K562 (cell line): ENCODE results near the gene ATP2B1. TPM values are rescaled to one million over a fixed set of nuclear protein-coding genes. Genes with fewer than 3 reads are reported as not detected.

Experiments
- ATAC-seq: fragments of 200-7000 bp; cut with Tn5 transposase; 3 replicates; pipeline ENCODE4 v1.9.1; 2020; ENCODE audit warnings: moderate library complexity
- BruUV-seq: library from RNA; stranded (reverse); fragments of 400-500 nt; replicated peaks from 2 replicates; lab custom pipeline; 2021; lab: Mats Ljungman, UMichigan
- CTCF ChIA-PET: fragments of 300-600 bp; formaldehyde crosslinking; extraction: SDS; loops from one replicate; lab custom pipeline; 2021; ENCODE audit warnings: low intra/inter-chr PET ratio; lab: Yijun Ruan, JAX
- POLR2A ChIA-PET: fragments of 300-600, 350-650 bp; sonication (Branson Sonifier 250); formaldehyde crosslinking; extraction: SDS; loops from one replicate; lab custom pipeline; 2021; ENCODE audit warnings: antibody characterized with exemption, inconsistent platforms; lab: Yijun Ruan, JAX
- DNase-seq, 4 experiments: peaks; one replicate each; pipeline versions ENCODE4 v3.0.0 to v3.0.0-alpha.2; 2011 to 2018; ENCODE audit warnings: low spot score in 3 of 4, mixed read lengths in 3 of 4; ENCODE audit errors: extremely low read depth in 1 of 4
- FAIRE-seq: peaks from 2 replicates; lab custom pipeline; 2011; peaks lifted over from hg19 to GRCh38; lab: Jason Lieb, UNC
- H2AFZ ChIP-seq: 2 replicates; pipeline ENCODE4 v1.6.0; 2011; ENCODE audit warnings: low read depth, low read length, control low read depth, inconsistent platforms
- H3K27ac ChIP-seq: fragments of 200-600 bp; 3 replicates; pipeline ENCODE4 v1.8.0; 2011; ENCODE audit warnings: low read depth, mild to moderate bottlenecking, control low read depth, inconsistent platforms, low read length, moderate library complexity, mixed read lengths; ENCODE audit errors: extremely low read depth
- H3K27me3 ChIP-seq, 2 experiments: fragments of 300-600 bp in 1 of 2; 2 replicates in 1 of 2; 3 replicates in 1 of 2; pipeline versions ENCODE4 v1.6.0 to v1.8.0; 2011; ENCODE audit warnings: inconsistent platforms in 2 of 2, low read length in 2 of 2, mild to moderate bottlenecking in 1 of 2, mixed read lengths in 1 of 2, moderate library complexity in 1 of 2; ENCODE audit not compliant: control insufficient read depth in 2 of 2, insufficient read depth in 2 of 2
- H3K36me3 ChIP-seq: fragments of 300-600 bp; 3 replicates; pipeline ENCODE4 v1.8.0; 2011; ENCODE audit warnings: mild to moderate bottlenecking, low read length, inconsistent platforms; ENCODE audit not compliant: control insufficient read depth, insufficient read depth
- H3K4me1 ChIP-seq, 2 experiments: fragments of 200-600 bp in 1 of 2; replicated peaks in 1 of 2; 2 replicates in 1 of 2; 3 replicates in 1 of 2; pipeline versions ENCODE4 v1.5.1 to v1.8.0; 2011; ENCODE audit warnings: inconsistent platforms in 2 of 2, low read length in 2 of 2, mild to moderate bottlenecking in 1 of 2, mixed read lengths in 1 of 2, moderate library complexity in 1 of 2; ENCODE audit not compliant: control insufficient read depth in 2 of 2, insufficient read depth in 2 of 2
- H3K4me2 ChIP-seq: 2 replicates; pipeline ENCODE4 v1.6.1; 2011; ENCODE audit warnings: low read length, control low read depth, inconsistent platforms, mixed read lengths; ENCODE audit not compliant: insufficient read depth
- H3K4me3 ChIP-seq: fragments of 200-600 bp; sonication (generic), shearing (Covaris generic); 2 replicates; pipeline ENCODE4 v1.5.1; 2016; ENCODE audit warnings: control low read depth, inconsistent platforms
- H3K79me2 ChIP-seq: fragments of 200-600 bp; 3 replicates; pipeline ENCODE4 v1.8.0; 2011; ENCODE audit warnings: low read length, inconsistent platforms; ENCODE audit not compliant: control insufficient read depth, insufficient read depth
- H3K9ac ChIP-seq, 2 experiments: 2 replicates each; pipeline versions ENCODE4 v1.6.0 to v1.6.1; 2011; ENCODE audit warnings: low read depth in 2 of 2, low read length in 2 of 2, control low read depth in 1 of 2, inconsistent platforms in 1 of 2, mild to moderate bottlenecking in 1 of 2, mixed read lengths in 1 of 2; ENCODE audit not compliant: insufficient read depth in 1 of 2
- H3K9me1 ChIP-seq: one replicate; pipeline ENCODE4 v1.6.0; 2011; ENCODE audit warnings: inconsistent platforms, mild to moderate bottlenecking, low read length, moderate library complexity; ENCODE audit not compliant: control insufficient read depth, insufficient read depth
- H3K9me3 ChIP-seq: replicated peaks from 2 replicates; pipeline ENCODE4 v1.5.1; 2011; ENCODE audit warnings: low read depth, low read length, inconsistent platforms; ENCODE audit not compliant: control insufficient read depth, insufficient read depth
- H4K20me1 ChIP-seq: replicated peaks from 2 replicates; pipeline ENCODE4 v1.6.1; 2011; ENCODE audit warnings: low read length, inconsistent platforms, mixed read lengths; ENCODE audit not compliant: control insufficient read depth, insufficient read depth
- ERF ChIP-seq: fragments of 450-650 bp; formaldehyde crosslinking; IDR thresholded peaks from 2 replicates; pipeline ENCODE4 v1.4.0; 2020; ENCODE audit warnings: mild to moderate bottlenecking, mixed read lengths
- KDM1A ChIP-seq, 2 experiments: fragments of 450-650 bp; IDR thresholded peaks; 2 replicates each; pipeline ENCODE4 v1.6.1; 2016; ENCODE audit warnings: mild to moderate bottlenecking in 2 of 2
- WGBS: fragments of 100-300 bp; shearing (Covaris generic); methylation state at CpG from one replicate; pipeline ENCODE4 v1.1.6; 2016; ENCODE audit warnings: low coverage, mixed read lengths; ENCODE audit not compliant: insufficient coverage; ENCODE audit errors: missing lambda C conversion rate; 5-methylcytosine and 5-hydroxymethylcytosine counted together
- in situ Hi-C: fragments of 300-500 bp; cut with MboI; formaldehyde crosslinking; loops from 4 replicates; pipeline ENCODE4 v1.15.0; 2018; ENCODE audit warnings: inconsistent platforms, mixed read lengths
- intact Hi-C: fragments of 100-400 bp; cut with micrococcal nuclease; formaldehyde crosslinking; loops from 2 replicates; pipeline ENCODE4 v1.14.2; 2022
- polyA plus RNA-seq, 8 experiments: library from polyadenylated mRNA; depleted of rRNA in 4 of 8; stranded (reverse) in 5 of 8; unstranded in 3 of 8; fragments of >200 nt; fragmentation: Nextera tagmentation in 2 of 8; fragmentation: Illumina TruSeq in 1 of 8; extraction: Ambion mirVana in 2 of 8; extraction: Trizol in 1 of 8; gene quantifications; 2 replicates each; pipeline versions ENCODE4 v1.2.1 to v1.2.3, GENCODE V29; 2011 to 2014; ENCODE audit warnings: inconsistent platforms in 1 of 8, missing spikeins in 1 of 8
- total RNA-seq, 7 experiments: library from RNA; depleted of rRNA in 6 of 7; stranded (reverse); fragments of >200 nt in 6 of 7; fragmentation: Illumina TruSeq in 2 of 7; extraction: Trizol in 2 of 7; gene quantifications; 2 replicates each; pipeline versions ENCODE4 v1.2.1 to v1.2.3, GENCODE V29; 2011 to 2021; ENCODE audit warnings: low replicate concordance in 1 of 7
- TF ChIP-seq, protein P1 (sequence below): fragments of 450-650 bp; IDR thresholded peaks from 2 replicates; pipeline ENCODE4 v1.6.1; 2018; ENCODE audit warnings: mild to moderate bottlenecking, low read depth; ENCODE audit not compliant: partially characterized antibody
- TF ChIP-seq, protein P2 (sequence below): fragments of 250-450 bp; sonication (Bioruptor Pico); IDR thresholded peaks from 2 replicates; pipeline ENCODE4 v1.5.0; 2021; ENCODE audit warnings: mild to moderate bottlenecking, moderate library complexity

ATP2B1 gene
- total and polyA plus RNA-seq, 9 of the 15 experiments (the other 6 are each of a cell fraction or from before 2014, with no cell fraction given): 8.6 to 39.0 (median 27.8) TPM

- in situ Hi-C loops (no loop called here), intact Hi-C loops (no loop called here)
- Histone ChIP-seq H3K36me3 (0 out of 3 replicates have a peak, but pooled peaks cover 3% of the 10 kb centered on the region), H3K9me3 (no peaks in the 10 kb centered on the region), H3K4me3 (no peak overlapping the region), H3K27me3 (no peaks in the 10 kb centered on the region), H3K79me2 (peaks cover 95% of the 10 kb centered on the region), H3K9ac (no peak overlapping the region), H3K4me1 (peaks cover 5 to 18% of the 10 kb centered on the region in 2 experiments; a peak in 3 of 5 replicates), H3K4me2 (no peak overlapping the region), H3K27ac (no peak overlapping the region), H4K20me1 (peaks cover 19% of the 10 kb centered on the region; the same call in 1 of the 2 replicates), H3K9me1 (no peaks in the 10 kb centered on the region), H2AFZ (no peak overlapping the region)
- DNase-seq: no peak
- 41% methylated on average over 1 of the region's 1 CpG for WGBS
- 0 out of 4 replicates have a peak, but pooled peaks of 1 of the 2 experiments have one; percentile 14 for TF ChIP-seq KDM1A (IDR thresholded peaks at IDR 0.05)
- TF ChIP-seq, protein P1, sequence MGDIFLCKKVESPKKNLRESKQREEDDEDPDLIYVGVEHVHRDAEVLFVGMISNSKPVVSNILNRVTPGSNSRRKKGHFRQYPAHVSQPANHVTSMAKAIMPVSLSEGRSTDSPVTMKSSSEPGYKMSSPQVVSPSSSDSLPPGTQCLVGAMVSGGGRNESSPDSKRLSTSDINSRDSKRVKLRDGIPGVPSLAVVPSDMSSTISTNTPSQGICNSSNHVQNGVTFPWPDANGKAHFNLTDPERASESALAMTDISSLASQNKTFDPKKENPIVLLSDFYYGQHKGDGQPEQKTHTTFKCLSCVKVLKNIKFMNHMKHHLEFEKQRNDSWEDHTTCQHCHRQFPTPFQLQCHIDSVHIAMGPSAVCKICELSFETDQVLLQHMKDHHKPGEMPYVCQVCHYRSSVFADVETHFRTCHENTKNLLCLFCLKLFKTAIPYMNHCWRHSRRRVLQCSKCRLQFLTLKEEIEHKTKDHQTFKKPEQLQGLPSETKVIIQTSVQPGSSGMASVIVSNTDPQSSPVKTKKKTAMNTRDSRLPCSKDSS: no peak
- TF ChIP-seq ERF (CRISPR knock-in tag): no peak
- TF ChIP-seq, protein P2, sequence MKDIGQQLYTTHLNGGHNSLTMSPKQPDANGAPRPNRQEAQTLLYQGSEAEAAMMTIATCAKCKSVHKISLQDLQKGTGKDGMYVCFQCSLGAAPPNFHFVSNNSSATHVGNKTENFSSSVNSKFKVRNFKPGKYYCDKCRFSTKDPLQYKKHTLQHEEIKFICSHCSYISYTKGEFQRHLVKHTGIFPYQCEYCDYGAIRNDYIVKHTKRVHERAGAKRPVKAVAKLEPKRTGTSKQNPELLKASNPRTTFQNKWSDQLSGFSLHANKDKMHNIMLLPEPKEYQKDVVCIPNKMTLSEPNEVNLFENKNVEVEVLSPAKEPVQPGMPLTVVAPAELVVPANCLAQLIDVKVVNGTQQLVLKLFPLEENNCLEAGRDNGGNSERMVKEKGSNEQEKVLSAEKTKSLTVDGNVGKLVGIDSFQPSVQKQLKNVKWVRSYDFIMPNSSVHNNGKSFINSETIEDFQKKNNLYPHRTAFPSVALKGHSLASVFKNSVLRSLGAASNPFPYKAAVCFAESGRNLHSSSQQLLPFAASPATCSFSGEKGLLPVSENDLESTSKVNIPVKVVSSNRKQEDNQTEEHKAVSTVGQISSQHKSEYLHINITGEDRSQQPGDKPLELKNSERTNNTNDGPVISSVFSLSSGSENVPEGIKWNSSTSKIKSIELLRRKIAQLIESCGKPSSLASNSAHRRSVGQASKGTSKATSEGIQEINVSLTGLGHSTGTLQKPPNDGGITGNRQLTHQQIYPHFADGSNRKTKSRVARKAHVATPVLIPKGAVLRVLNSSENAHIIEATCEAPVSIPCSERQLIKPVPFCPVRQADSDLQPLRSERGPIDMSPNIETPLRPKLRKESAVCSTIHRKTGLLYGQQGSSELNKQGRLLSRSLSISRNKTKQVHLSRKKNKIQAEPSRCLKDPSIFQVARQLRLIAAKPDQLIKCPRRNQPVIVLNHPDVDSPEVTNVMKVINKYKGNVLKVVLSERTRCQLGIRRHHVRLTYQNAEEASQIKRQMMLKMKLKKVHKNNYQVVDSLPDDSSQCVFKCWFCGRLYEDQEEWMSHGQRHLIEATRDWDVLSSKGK (CRISPR knock-in tag): no peak
- BruUV-seq: no TSS peak
- POLR2A ChIA-PET: interaction anchor here (3.7 kb wide), 1 partner anchor 8 kb away, joined by 18 read pairs; no protein-coding TSS in a partner anchor
- ATAC-seq: no peak
- FAIRE-seq: no peak
- CTCF ChIA-PET: no interaction called here
Observed at GRCh38 chr12:89703768-89704167, 4.9 kb downstream of the ATP2B1 start.
